IPS-NIHi11 (cell line): Measurements from ENCODE around the gene MBP.

Experiments
- DNase-seq: peaks from one replicate; pipeline ENCODE4 v3.0.0; 2012; ENCODE audit warnings: mixed read lengths, low spot score

Gene MBP

GRCh38 chr18:77132369-77133050 is at the start of gene MBP:
Gene MBP (minus strand): TSS chr18:77132783. CDS start chr18:77105261, 27,522 bp downstream.
- DNase-seq: peak; percentile 90

DNA sequence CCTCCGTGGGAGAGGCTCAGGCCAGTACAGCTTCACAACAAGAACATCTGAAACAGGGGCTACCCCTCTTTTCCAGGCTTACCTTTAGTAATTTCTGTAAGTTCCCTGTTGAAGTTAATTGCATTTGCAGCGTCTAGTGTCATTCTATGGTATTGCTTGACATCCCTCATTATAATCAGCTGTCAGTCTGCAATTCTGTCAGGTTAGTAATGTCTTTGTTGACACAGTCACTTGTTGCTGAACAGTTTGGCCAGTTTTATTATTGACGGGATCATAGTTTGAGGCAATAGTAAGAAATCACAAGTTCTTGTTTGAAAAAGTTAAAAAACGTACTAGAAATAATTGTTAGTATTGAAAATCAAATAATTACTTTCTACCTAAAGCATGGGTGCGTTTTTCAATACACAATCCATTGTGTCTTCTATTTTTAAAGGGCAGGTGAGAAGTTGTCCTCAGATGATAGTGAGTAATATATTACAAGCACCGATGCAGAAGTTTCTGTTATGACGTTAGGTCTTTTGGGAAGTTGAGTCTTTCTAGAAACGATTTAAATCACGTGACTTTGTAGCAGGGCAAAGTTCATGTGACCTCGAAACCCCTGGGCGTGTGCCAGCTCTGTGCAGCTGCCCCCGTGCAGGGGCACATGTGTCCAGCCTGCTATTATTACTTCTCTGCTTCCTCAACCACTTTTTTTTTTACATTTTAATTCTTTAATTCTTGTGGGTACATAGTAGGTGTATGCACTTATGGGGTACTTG is 49.5 kb upstream of the MBP start:
- DNase-seq: no peak

GRCh38 chr18:77178559-77178958 is 46.0 kb upstream of the MBP start:
- DNase-seq: no peak

GRCh38 chr18:77177009-77177408 is 44.4 kb upstream of the MBP start:
- DNase-seq: no peak

DNA sequence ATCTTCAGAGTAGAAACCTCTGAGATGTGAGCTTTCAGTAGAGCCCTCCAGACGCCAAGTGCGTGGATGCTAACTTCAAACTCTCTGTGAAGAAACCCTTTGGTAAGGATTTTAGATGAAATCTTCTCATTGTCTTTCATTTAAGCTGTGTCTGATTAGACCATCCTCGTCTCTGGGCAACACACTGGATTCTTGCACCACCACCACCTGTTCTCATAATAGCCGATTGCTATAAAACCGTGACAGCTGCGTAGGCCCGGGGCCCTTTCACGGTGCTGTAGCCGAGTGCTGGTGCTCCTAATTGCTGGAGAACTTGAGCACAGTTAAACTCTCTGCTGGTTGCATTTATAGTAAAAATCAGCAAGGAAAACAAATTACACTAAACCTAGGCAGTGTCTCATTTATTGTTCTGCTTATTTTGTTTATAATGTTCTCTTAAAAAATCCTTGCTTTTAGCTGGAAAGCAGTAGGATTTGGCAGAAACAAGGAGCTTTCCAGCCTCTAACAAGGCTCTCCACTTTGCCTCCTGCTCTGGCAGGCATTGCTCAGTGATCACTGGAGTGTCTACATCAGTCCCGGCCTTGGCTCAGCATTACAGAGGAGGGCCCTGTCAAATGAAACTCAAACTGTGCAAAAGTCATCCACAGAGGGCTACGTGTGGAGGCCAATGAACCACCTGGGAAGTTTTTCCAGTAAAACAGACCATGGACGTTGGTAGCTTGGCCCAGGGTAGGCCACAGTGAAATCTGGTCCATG is 40.9 kb upstream of the MBP start:
- no peak for DNase-seq

- no peak for DNase-seq
These were observed 38.4 kb upstream of the MBP start for GRCh38 chr18:77170890-77171410.

- no peak for DNase-seq
These were observed 36.3 kb upstream of the MBP start for GRCh38 chr18:77168811-77169311.

DNA sequence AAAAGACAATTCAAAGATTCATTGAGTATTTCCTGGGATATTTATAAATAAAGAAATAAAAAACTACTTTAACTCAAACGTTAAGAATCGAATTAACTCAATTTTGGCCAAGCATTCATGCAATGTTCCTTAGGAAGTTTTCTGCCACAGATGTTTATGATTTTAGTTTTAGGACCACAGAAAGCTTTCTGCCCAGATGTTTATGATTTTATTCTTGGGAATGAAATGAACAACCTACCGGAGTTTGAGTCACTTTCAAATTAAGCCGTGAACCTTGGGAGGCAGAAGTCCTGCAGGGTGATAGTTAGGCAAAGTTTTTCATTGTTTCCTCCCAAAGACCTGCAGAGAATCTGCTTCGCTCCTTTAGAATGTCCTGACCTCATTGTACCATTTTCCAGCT is 34.7 kb upstream of the MBP start:
- no peak for DNase-seq

GRCh38 chr18:77166523-77166922 is 33.9 kb upstream of the MBP start:
- no peak for DNase-seq

GRCh38 chr18:77165503-77166188 is 33.1 kb upstream of the MBP start:
- no peak for DNase-seq

DNA sequence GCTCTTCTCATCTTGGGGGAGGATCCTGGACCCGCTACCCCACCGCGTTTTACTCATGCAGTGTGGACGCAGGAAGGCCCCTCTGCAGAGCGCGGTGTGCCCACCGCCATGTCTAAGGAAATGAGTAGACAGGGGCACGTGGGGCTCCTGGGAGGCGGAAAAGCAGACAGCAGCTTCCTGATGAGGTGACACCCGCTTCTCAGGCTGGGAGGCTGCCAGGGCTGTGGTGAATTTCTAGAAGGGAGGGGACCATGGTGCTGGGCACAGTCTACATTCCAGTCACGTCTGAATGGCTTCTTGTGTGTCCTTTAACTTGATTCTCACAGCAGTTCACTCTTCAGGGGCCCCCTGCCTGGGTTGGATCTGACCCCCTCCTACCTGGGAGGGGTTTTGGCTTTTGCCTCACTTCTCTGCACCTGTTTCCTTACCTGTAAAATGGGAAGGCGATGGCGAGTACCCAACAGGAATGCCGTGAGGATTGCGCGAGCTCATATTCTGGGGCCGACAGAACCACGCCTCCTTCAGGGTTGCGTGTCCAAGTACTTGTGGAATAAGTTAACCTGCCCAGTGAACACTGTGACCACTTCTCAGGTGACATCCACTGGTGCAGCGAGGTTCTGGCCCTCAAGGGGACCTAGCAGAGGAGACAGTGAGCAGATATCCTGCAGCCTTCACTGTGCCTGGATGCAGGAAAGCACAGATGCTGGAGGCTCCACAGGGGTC is 32.3 kb upstream of the MBP start:
- no peak for DNase-seq

- no peak for DNase-seq
These were observed 31.4 kb upstream of the MBP start for GRCh38 chr18:77164026-77164425.

GRCh38 chr18:77162580-77162979 is 30.0 kb upstream of the MBP start:
- no peak for DNase-seq

DNA sequence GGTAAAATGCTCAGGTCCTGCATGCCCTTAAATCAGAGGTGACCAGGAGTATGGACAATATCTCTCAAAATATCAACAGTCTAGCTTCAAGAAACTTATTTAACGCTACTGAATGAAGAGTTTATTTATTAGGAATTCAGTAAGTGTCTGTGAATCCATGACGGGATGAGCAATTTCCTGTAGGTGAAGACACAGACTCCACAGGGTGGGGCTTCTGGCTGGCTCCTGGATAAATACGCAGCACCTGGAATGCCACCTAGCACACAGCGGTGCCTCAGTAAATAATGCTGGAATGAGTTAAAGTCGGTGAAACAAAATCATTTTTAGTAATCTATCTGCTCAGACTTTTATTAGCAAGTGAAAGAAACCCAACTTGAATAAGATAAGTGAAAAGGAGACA is 29.4 kb upstream of the MBP start:
- no peak for DNase-seq

DNA sequence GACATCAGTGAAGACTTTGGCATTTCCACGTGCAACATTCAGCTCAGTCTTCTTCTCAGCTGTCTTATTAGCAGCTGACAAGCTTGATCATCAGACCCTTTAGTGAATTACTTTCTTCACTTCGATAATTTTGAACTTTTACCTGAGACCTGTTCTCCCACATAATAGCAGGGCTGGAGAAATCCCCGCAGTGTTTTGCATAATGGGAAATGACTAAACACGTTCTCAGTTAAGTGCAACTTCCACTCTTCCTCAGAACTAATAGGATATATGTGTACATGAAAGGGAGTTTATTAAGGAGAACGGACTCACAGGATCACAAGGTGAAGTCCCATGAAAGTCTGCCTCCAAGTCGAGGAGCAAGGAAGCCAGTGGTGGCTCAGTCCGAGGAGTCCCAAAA is 28.8 kb upstream of the MBP start:
- no peak for DNase-seq

GRCh38 chr18:77160515-77160914 is 27.9 kb upstream of the MBP start:
- peak; percentile 32 for DNase-seq

DNA sequence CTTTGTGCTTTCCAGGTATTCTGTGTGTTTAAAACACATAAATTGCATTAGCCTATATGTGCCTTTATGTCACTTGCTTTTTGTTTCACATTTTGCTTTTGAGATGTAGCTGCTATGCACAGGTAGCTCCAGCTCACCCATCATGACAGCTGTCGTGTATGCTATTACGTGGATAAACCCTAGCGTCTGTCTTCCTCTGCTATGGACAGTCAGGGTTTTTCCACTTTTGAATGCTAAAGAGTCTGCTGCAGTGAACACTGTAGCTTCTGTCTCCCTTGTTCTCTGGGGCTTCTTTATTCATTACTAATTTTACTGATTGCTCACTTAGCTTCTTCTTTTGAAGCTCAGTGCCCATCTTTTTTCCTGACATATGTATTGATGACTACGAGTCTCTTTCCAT is 24.7 kb upstream of the MBP start:
- no peak for DNase-seq

DNA sequence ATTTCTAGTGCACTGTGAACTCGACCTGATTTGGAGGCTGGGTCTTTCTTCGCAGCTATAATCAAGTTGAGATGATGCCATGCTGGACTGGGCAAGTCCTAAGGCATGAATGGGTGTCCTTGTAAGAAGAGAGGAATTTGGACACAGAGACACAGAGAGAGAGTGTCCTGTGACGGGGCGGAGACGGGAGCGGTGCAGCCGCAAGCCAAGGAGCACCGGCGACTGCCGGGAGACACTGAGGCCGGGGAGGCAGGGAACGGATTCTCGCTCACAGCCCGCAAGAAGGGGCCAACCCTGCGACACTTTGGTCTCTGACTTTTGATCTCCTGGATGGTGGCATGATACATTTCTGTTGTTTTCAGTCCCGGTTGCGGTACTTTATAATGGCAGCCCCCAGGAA is 22.4 kb upstream of the MBP start:
- DNase-seq: no peak

GRCh38 chr18:77153404-77153803 is 20.8 kb upstream of the MBP start:
- no peak for DNase-seq

- no peak for DNase-seq
These were observed 19.4 kb upstream of the MBP start for GRCh38 chr18:77151772-77152520.
